Measurements from ENCODE around the gene STAT3. TPM values are rescaled to one million over a fixed set of nuclear protein-coding genes. Genes with fewer than 3 reads are reported as not detected.
A peak's percentile ranks its signal among the peaks of the same experiment; 100 is the strongest.

The STAT3 gene
- total RNA-seq, 2 donors from 2014 or later: 105 to 150 TPM

DNA sequence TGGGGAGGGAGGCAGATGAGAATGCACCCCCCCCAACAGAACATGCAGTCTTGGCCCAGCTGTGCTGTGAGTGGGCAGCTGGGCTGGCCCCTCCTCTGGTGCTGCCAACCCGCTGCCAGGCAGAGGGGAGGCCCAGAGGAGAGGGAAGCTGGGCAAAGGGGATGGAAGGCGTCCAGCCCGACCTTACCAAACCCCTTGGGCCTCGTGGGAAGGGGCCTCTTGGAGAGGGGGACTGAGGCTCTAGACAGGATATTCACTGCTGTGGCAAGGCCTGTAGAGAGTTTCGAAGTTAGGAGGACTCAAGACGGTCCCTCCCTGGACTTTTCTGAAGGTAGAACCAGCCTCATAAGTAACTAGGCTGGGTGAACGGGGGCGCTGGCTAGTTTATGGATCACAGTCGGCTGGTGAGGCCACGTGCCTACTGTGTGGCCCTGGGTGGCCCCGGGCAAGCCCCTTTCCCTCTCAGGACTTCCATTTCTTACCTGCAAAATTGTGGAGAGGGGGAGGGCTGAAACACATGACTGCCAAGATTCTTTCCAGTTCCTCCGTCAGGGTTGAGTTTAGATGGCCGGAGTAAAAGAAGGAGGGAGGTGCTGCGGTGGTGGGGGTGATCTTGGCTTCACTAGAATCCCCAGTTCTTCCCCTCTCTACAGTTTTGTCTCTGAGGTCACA is 100.8 kb downstream of the STAT3 start:
- Histone ChIP-seq H3K36me3 (peaks cover 4% of the 10 kb centered on the region), H3K27me3 (no peaks in the 10 kb centered on the region), H3K4me3 (peak overlapping the region; percentile 58 to 70), H3K9me3 (no peaks in the 10 kb centered on the region), H3K4me1 (peaks cover 0 to 44% of the 10 kb centered on the region in 2 donors), H3K27ac (peak overlapping the region; percentile 85 to 90)
- TF ChIP-seq, protein P1, sequence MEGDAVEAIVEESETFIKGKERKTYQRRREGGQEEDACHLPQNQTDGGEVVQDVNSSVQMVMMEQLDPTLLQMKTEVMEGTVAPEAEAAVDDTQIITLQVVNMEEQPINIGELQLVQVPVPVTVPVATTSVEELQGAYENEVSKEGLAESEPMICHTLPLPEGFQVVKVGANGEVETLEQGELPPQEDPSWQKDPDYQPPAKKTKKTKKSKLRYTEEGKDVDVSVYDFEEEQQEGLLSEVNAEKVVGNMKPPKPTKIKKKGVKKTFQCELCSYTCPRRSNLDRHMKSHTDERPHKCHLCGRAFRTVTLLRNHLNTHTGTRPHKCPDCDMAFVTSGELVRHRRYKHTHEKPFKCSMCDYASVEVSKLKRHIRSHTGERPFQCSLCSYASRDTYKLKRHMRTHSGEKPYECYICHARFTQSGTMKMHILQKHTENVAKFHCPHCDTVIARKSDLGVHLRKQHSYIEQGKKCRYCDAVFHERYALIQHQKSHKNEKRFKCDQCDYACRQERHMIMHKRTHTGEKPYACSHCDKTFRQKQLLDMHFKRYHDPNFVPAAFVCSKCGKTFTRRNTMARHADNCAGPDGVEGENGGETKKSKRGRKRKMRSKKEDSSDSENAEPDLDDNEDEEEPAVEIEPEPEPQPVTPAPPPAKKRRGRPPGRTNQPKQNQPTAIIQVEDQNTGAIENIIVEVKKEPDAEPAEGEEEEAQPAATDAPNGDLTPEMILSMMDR (IDR thresholded peaks at IDR 0.05): no peak
- peak; percentile 60 for DNase-seq (ENCODE audit: low spot score)

DNA sequence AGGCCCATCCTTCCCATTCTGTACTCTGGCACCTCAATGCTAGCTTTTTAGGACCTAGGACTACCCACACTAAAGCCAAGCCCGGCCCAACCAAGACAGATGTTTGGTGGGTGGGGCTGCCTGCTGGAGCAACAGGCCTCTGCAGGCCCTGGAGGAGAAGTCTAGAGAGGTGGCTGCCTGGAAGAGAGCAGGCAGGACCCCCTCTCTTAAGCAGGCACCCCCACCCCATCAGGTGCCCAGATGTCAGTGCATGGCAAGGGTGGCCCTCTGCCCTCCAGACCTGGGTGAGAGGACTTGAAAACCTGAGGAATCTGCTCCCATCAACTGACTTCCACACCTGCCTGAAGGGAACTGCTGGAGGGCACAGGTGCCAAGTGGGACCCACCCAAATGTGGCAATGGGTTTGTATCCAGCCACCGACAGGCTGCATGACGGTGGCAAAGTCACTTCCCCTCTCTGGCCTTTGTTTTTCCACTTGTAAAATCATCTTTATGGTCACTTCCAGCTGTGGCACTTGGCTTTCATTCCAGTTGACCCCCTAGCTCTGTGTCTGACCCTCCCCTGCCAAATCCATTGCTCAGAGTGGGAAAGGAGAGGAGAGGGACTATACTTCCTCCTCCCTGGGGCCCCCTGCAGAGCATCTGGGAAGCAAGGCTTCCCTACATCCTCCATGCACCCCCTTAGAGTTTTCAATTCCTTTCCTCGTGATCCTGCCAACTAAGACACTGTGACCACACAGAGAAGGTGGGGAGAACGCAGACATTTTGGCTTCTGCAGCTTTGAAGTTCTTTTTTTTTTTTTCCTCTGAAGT is 101.6 kb downstream of the STAT3 start:
- peak; percentile 59 for DNase-seq (ENCODE audit: low spot score)
- peaks cover 0 to 36% of the 10 kb centered on the region in 2 donors for H3K4me1 ChIP-seq
- H3K36me3 ChIP-seq: no peaks in the 10 kb centered on the region
- TF ChIP-seq, protein P1 (IDR thresholded peaks at IDR 0.05): no peak
- peak overlapping the region in 1 of 2 donors; percentile 70 for H3K4me3 ChIP-seq
- peak overlapping the region; percentile 85 to 90 for H3K27ac ChIP-seq
- no peaks in the 10 kb centered on the region for H3K27me3 ChIP-seq
- H3K9me3 ChIP-seq: no peaks in the 10 kb centered on the region

DNA sequence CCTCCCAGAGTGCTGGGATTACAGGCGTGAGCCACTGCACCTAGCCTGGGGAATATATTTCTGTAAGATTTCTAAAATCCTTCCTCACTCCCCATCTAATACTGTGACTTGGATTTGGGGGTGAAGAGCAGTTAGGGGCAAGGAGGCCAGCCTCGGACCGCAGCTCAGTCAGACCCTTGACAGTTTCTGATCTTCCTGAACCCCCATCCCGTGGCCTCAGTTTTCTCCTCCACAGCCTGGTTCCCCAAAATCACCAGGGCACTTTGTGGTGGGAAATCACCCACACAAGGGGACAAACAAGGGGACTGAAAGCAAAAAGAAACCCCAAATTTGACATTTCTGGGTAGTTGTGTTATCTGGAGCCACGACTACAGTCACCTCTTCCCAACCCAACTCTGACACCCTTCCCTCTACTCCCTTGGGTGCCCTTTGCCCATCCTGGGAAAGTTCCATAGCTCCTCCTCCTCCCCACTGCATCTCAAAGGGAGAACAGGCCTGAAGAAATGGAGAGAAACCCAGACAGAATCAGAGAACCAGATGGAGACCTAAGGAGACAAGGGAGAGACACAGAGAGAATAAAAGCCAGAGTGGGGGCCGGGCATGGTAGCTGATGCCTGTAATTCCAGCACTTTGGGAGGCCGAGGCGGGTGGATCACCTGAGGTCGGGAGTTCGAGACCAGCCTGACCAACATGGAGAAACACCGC is 102.7 kb downstream of the STAT3 start:
- Histone ChIP-seq H3K27ac (no peak overlapping the region), H3K4me3 (no peak overlapping the region), H3K27me3 (no peaks in the 10 kb centered on the region), H3K4me1 (peaks cover 0 to 36% of the 10 kb centered on the region in 2 donors), H3K9me3 (no peaks in the 10 kb centered on the region), H3K36me3 (no peaks in the 10 kb centered on the region)
- TF ChIP-seq, protein P1 (IDR thresholded peaks at IDR 0.05): no peak
- DNase-seq (ENCODE audit: low spot score): peak; percentile 38

DNA sequence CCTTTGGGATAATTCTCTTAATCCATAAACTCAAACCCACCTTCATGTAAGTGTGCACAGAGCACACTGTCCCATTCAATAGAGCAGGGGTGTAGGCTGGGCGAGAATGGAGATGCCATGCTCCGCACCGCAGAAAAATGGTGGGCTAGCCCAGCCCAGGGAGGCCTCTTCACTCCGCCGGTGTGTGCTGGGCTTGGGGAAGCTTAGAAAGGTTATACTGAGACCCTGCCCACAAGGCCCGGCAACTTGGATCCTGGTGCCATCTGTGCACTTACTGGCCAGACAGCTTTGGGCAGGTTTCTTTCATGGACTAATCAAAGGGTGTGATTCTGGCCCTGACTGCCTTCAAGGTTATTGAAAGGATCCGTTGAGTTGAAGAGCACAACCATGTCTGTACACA is 103.7 kb downstream of the STAT3 start:
- no peak overlapping the region for H3K27ac ChIP-seq
- TF ChIP-seq, protein P1 (IDR thresholded peaks at IDR 0.05): no peak
- peak; percentile 44 for DNase-seq (ENCODE audit: low spot score)
- H3K4me1 ChIP-seq: peaks cover 0 to 32% of the 10 kb centered on the region in 2 donors
- H3K36me3 ChIP-seq: no peaks in the 10 kb centered on the region
- no peaks in the 10 kb centered on the region for H3K9me3 ChIP-seq
- H3K27me3 ChIP-seq: no peaks in the 10 kb centered on the region
- no peak overlapping the region for H3K4me3 ChIP-seq

DNA sequence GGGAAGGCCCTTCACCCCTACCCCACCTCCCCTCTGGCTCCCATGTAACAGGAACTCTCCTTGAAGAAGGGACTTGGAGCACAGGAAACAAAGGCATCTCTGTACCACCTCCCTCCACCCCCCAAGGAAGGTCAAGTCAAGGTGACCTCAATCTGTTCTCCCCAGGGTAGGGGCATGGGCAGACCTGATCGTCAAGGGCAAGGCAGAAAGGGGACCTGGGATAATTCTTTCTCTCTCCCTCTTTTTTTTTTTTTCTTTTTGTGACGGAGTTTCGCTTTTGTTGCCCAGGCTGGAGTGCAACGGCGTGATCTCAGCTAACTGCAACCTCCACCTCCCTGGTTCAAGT is 104.2 kb downstream of the STAT3 start:
- H3K27me3 ChIP-seq: no peaks in the 10 kb centered on the region
- DNase-seq (ENCODE audit: low spot score): peak; percentile 48

More for the DNA sequence above, 104.2 kb downstream of the STAT3 start:
- TF ChIP-seq, protein P1 (IDR thresholded peaks at IDR 0.05): no peak
- no peak overlapping the region for H3K27ac ChIP-seq
- H3K9me3 ChIP-seq: no peaks in the 10 kb centered on the region
- no peak overlapping the region for H3K4me3 ChIP-seq
- no peaks in the 10 kb centered on the region for H3K36me3 ChIP-seq
- peaks cover 0 to 26% of the 10 kb centered on the region in 2 donors for H3K4me1 ChIP-seq

Measured in right atrium auricular region (tissue), 2 donors.